NCI-H82 (cell line): Measurements from ENCODE around the gene IZUMO4.

Experiments used
- DNase-seq: peaks from one replicate; lab custom pipeline; 2025; lab: John Stamatoyannopoulos, UW

IZUMO4 gene

DNA sequence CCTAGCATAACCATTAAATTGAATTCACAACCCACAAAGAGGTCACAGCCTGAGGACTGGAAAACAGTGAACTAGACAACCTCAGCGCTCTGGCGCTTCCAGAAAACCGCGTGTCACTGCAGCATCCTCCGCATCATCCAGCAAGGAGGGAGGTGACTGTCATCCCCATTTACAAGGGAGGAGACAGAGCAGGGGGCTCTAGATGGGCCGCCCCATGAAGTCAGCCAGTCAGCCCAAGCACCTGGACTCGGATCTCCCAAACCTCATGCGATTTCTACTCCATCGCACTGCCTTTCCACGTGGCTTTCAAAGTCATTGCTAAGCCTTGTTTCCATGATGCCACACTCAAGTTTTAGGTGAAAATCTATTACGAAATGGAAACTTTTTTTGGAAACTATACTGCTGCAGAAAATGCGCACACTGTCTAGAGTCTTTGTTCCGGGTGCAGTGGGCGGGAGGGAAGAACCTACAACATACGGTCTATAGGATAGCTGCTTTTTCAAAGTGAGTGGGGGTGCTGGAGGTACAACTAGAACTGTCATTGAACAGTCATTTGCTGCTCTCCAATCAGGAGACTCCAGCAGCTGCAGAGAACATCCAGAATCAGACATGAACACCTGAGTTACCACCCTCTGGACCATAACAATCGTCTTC lies 51.9 kb downstream of the IZUMO4 start:
- DNase-seq = no peak
